CD4-positive, alpha-beta T cell (primary cell): ENCODE data around the gene POU2F3. TPM values are rescaled to one million over a fixed set of nuclear protein-coding genes. Genes with fewer than 3 reads are reported as not detected.

Experiments used
- ATAC-seq: fragments of 200-7000 bp; cut with Tn5 transposase; one replicate; pipeline ENCODE4 v1.10.0; 2022; ENCODE audit warnings: mild to moderate bottlenecking; ENCODE audit not compliant: poor library complexity
- CTCF ChIA-PET: fragments of 350-600 bp; sonication (Branson Sonifier 250); formaldehyde crosslinking; loops from one replicate; lab custom pipeline; 2021; ENCODE audit warnings: antibody characterized with exemption, inconsistent platforms; lab: Charles Lee
- POLR2A ChIA-PET: fragments of 350-600 bp; sonication (Branson Sonifier 250); formaldehyde crosslinking; loops from one replicate; lab custom pipeline; 2021; ENCODE audit warnings: antibody characterized with exemption, inconsistent platforms; lab: Charles Lee
- DNase-seq, 14 experiments: peaks; one replicate each; pipeline ENCODE4 v3.0.0-alpha.2; 2013 to 2020; ENCODE audit warnings: mixed read lengths in 2 of 14
- H3K27ac ChIP-seq, 2 donors: one replicate each; pipeline versions ENCODE4 v1.5.1 to v1.7.0; 2013; ENCODE audit warnings: low read length in 2 of 2, low read depth in 1 of 2, mild to moderate bottlenecking in 1 of 2
- H3K27me3 ChIP-seq, 2 experiments: 1 replicate in 1 of 2; 2 replicates in 1 of 2; pipeline versions ENCODE4 v1.6.1 to v1.7.0; 2013; ENCODE audit warnings: low read length in 2 of 2, control low read depth in 1 of 2, mild to moderate bottlenecking in 1 of 2, moderate library complexity in 1 of 2; ENCODE audit not compliant: insufficient read depth in 2 of 2, control insufficient read depth in 1 of 2
- H3K36me3 ChIP-seq: one replicate; pipeline ENCODE4 v1.6.1; 2013; ENCODE audit warnings: low read length, control low read depth; ENCODE audit not compliant: insufficient read depth
- H3K4me1 ChIP-seq: one replicate; pipeline ENCODE4 v1.6.1; 2013; ENCODE audit warnings: low read length, control low read depth; ENCODE audit not compliant: insufficient read depth
- H3K4me3 ChIP-seq: one replicate; pipeline ENCODE4 v1.5.1; 2013; ENCODE audit warnings: mild to moderate bottlenecking, low read length, moderate library complexity
- H3K9me3 ChIP-seq, 2 experiments: 1 replicate in 1 of 2; 2 replicates in 1 of 2; pipeline versions ENCODE4 v1.6.1 to v1.7.0; 2013; ENCODE audit warnings: low read length in 2 of 2, mild to moderate bottlenecking in 2 of 2, control low read depth in 1 of 2, moderate library complexity in 1 of 2; ENCODE audit not compliant: control insufficient read depth in 1 of 2, insufficient read depth in 1 of 2
- H3K27ac Mint-ChIP-seq: one replicate; pipeline ENCODE4 v1.8.0; 2020; ENCODE audit warnings: mixed read lengths
- H3K27me3 Mint-ChIP-seq: one replicate; pipeline ENCODE4 v1.8.0; 2021; ENCODE audit warnings: mixed read lengths
- H3K36me3 Mint-ChIP-seq: one replicate; pipeline ENCODE4 v1.8.0; 2021; ENCODE audit warnings: low read depth, mixed read lengths
- H3K4me1 Mint-ChIP-seq: one replicate; pipeline ENCODE4 v1.8.0; 2021; ENCODE audit warnings: low read depth, mixed read lengths
- H3K4me3 Mint-ChIP-seq: one replicate; pipeline ENCODE4 v1.8.0; 2020; ENCODE audit warnings: mild to moderate bottlenecking, mixed read lengths
- H3K9me3 Mint-ChIP-seq: one replicate; pipeline ENCODE4 v1.8.0; 2020; ENCODE audit warnings: mixed read lengths
- CTCF ChIP-seq: fragments of 200-600 bp; IDR thresholded peaks from one replicate; pipeline ENCODE4 v1.8.0; 2022; ENCODE audit warnings: antibody characterized with exemption, mild to moderate bottlenecking
- intact Hi-C, 2 experiments: fragments of 100-400 bp; cut with DNase I in 1 of 2; cut with micrococcal nuclease in 1 of 2; formaldehyde crosslinking; loops; one replicate each; pipeline versions ENCODE4 v1.15.1 to v1.9.0; 2023 to 2025; cut with DNase I, micrococcal nuclease
- total RNA-seq, 174 experiments: library from RNA in 2 of 174; stranded (reverse) in 2 of 174; gene quantifications; one replicate each; pipeline ENCODE4 v1.2.3 and lab custom pipeline; 2021 to 2026

Gene POU2F3
- total RNA-seq, 2 experiments from 2014 or later, result not detected

GRCh38 chr11:120219232-120219937 lies 20.6 kb upstream of the POU2F3 start:
- Histone ChIP-seq H3K4me1 (no peaks in the 10 kb centered on the region), H3K27ac (no peak overlapping the region), H3K4me3 (no peak overlapping the region), H3K9me3 (no peaks in the 10 kb centered on the region), H3K27me3 (no peaks in the 10 kb centered on the region), H3K36me3 (no peaks in the 10 kb centered on the region)
- Mint-ChIP-seq H3K27me3 (no peaks in the 10 kb centered on the region), H3K4me3 (no peak overlapping the region), H3K9me3 (no peaks in the 10 kb centered on the region), H3K36me3 (no peaks in the 10 kb centered on the region), H3K27ac (no peak overlapping the region), H3K4me1 (no peaks in the 10 kb centered on the region)
- TF ChIP-seq CTCF, result no peak
- ChIA-PET POLR2A (no interaction called here), CTCF (no interaction called here)
- ATAC-seq (no peak), DNase-seq (no peak)
- intact Hi-C loops, result no loop called here

GRCh38 chr11:120219938-120220746 lies 19.8 kb upstream of the POU2F3 start:
- Histone ChIP-seq H3K9me3 (no peaks in the 10 kb centered on the region), H3K36me3 (no peaks in the 10 kb centered on the region), H3K27me3 (peaks cover 0 to 2% of the 10 kb centered on the region in 2 experiments), H3K4me1 (no peaks in the 10 kb centered on the region), H3K27ac (no peak overlapping the region), H3K4me3 (no peak overlapping the region)
- POLR2A ChIA-PET, result no interaction called here
- CTCF ChIA-PET, result no interaction called here
- Mint-ChIP-seq H3K4me1 (no peaks in the 10 kb centered on the region), H3K9me3 (no peaks in the 10 kb centered on the region), H3K27me3 (no peaks in the 10 kb centered on the region), H3K4me3 (no peak overlapping the region), H3K36me3 (no peaks in the 10 kb centered on the region), H3K27ac (no peak overlapping the region)
- no peak for ATAC-seq
- intact Hi-C loops, result no loop called here
- no peak for TF ChIP-seq CTCF
- DNase-seq, result no peak

- Histone ChIP-seq H3K27ac (no peak overlapping the region), H3K4me1 (no peaks in the 10 kb centered on the region), H3K9me3 (no peaks in the 10 kb centered on the region), H3K27me3 (peaks cover 0 to 2% of the 10 kb centered on the region in 2 experiments), H3K4me3 (no peak overlapping the region), H3K36me3 (no peaks in the 10 kb centered on the region)
- intact Hi-C loops, result no loop called here
- no peak overlapping the region for H3K27ac Mint-ChIP-seq
- TF ChIP-seq CTCF, result no peak
- H3K4me3 Mint-ChIP-seq, result no peak overlapping the region
- no peak for ATAC-seq
- POLR2A ChIA-PET, result no interaction called here
- no peak for DNase-seq
- H3K27me3 Mint-ChIP-seq, result no peaks in the 10 kb centered on the region
- H3K4me1 Mint-ChIP-seq, result no peaks in the 10 kb centered on the region
- H3K36me3 Mint-ChIP-seq, result no peaks in the 10 kb centered on the region
- CTCF ChIA-PET, result no interaction called here
- H3K9me3 Mint-ChIP-seq, result no peaks in the 10 kb centered on the region
These were observed 19.2 kb upstream of the POU2F3 start for GRCh38 chr11:120220747-120221037.
